Prostate gland (tissue), 2 donors: Measurements from ENCODE around the gene PDE6A. TPM values are rescaled to one million over a fixed set of nuclear protein-coding genes. Genes with fewer than 3 reads are reported as not detected.
A peak's percentile ranks its signal among the peaks of the same experiment; 100 is the strongest.

Source experiments
- DNase-seq: peaks from one replicate; pipeline ENCODE4 v3.0.0-alpha.2; 2019; ENCODE audit warnings: low spot score
- H3K27ac ChIP-seq, 2 donors: fragments of 200-600 bp; sonication (generic); 2 replicates each; pipeline ENCODE4 v1.5.1; 2017 to 2019
- H3K27me3 ChIP-seq: fragments of 200-600 bp; sonication (generic); replicated peaks from 2 replicates; pipeline ENCODE4 v1.5.1; 2019; ENCODE audit not compliant: insufficient read depth
- H3K36me3 ChIP-seq, 2 donors: fragments of 200-600 bp; sonication (generic); 1 replicate in 1 of 2; 2 replicates in 1 of 2; pipeline versions ENCODE4 v1.5.1 to v1.8.1; 2017 to 2019
- H3K4me1 ChIP-seq: fragments of 200-600 bp; sonication (generic); replicated peaks from 2 replicates; pipeline ENCODE4 v1.5.1; 2019
- H3K4me3 ChIP-seq, 2 donors: fragments of 200-600 bp; sonication (generic); 2 replicates each; pipeline ENCODE4 v1.5.1; 2017 to 2019
- H3K9me3 ChIP-seq: fragments of 200-600 bp; sonication (generic); 2 replicates; pipeline ENCODE4 v1.5.1; 2017
- POLR2A ChIP-seq: fragments of 450-650 bp; IDR thresholded peaks from one replicate; pipeline ENCODE4 v1.6.1; 2016; ENCODE audit warnings: antibody characterized with exemption, mild to moderate bottlenecking
- POLR2AphosphoS5 ChIP-seq: sonication (generic); formaldehyde crosslinking; IDR thresholded peaks from one replicate; pipeline ENCODE4 v1.6.1; 2017; ENCODE audit warnings: antibody characterized with exemption
- WGBS: methylation state at CpG from one replicate; pipeline ENCODE4 v1.1.5; 2018; 5-methylcytosine and 5-hydroxymethylcytosine counted together
- intact Hi-C: fragments of 100-400 bp; cut with DNase I; formaldehyde crosslinking; loops from one replicate; pipeline ENCODE4 v1.14.2; 2022
- total RNA-seq, 2 donors: library from RNA; depleted of rRNA; stranded (reverse); fragments of >200 nt; gene quantifications; one replicate each; pipeline ENCODE4 v1.1.0, GENCODE V29; 2016
- TF ChIP-seq, protein P1 (sequence below), 4 experiments: fragments of 200-600 bp in 2 of 4; fragments of 450-650 bp in 2 of 4; sonication (generic) in 2 of 4; IDR thresholded peaks; 1 replicate in 3 of 4; 2 replicates in 1 of 4; pipeline ENCODE4 v1.5.1; 2016 to 2019; ENCODE audit warnings: antibody characterized with exemption in 4 of 4, mild to moderate bottlenecking in 2 of 4, moderate library complexity in 2 of 4

Gene PDE6A
- total RNA-seq, 2 donors from 2014 or later, result 0.91 TPM; not detected in 1

DNA sequence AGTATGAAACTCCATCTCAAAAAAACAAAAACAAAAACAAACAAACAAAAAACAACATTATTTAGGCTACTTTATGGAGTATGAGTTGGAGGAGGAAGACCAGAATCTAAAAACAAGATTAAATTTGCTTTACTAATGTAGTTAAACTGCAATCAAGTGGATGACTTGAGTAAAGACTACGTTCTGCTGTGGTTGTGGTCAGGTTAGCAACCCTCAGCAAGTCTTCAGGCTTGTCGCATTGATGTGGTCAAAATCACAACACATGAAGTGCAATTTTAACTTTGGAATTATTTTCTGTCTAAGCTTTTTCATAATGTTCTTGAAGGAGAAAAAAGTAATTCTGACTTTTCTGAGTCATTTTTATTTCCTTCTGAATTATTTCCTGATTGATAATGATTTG, 43.1 kb downstream of the PDE6A start:
- intact Hi-C loops, result no loop called here
- no peak for DNase-seq
- Histone ChIP-seq H3K36me3 (no peaks in the 10 kb centered on the region), H3K27me3 (no peaks in the 10 kb centered on the region), H3K4me1 (no peaks in the 10 kb centered on the region), H3K4me3 (no peak overlapping the region), H3K9me3 (no peaks in the 10 kb centered on the region), H3K27ac (no peak overlapping the region)
- TF ChIP-seq POLR2AphosphoS5 (no peak), POLR2A (no peak)
- TF ChIP-seq, protein P1, sequence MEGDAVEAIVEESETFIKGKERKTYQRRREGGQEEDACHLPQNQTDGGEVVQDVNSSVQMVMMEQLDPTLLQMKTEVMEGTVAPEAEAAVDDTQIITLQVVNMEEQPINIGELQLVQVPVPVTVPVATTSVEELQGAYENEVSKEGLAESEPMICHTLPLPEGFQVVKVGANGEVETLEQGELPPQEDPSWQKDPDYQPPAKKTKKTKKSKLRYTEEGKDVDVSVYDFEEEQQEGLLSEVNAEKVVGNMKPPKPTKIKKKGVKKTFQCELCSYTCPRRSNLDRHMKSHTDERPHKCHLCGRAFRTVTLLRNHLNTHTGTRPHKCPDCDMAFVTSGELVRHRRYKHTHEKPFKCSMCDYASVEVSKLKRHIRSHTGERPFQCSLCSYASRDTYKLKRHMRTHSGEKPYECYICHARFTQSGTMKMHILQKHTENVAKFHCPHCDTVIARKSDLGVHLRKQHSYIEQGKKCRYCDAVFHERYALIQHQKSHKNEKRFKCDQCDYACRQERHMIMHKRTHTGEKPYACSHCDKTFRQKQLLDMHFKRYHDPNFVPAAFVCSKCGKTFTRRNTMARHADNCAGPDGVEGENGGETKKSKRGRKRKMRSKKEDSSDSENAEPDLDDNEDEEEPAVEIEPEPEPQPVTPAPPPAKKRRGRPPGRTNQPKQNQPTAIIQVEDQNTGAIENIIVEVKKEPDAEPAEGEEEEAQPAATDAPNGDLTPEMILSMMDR (IDR thresholded peaks at IDR 0.05), result no peak
- 90% methylated on average over 2 of the region's 2 CpGs for WGBS

DNA sequence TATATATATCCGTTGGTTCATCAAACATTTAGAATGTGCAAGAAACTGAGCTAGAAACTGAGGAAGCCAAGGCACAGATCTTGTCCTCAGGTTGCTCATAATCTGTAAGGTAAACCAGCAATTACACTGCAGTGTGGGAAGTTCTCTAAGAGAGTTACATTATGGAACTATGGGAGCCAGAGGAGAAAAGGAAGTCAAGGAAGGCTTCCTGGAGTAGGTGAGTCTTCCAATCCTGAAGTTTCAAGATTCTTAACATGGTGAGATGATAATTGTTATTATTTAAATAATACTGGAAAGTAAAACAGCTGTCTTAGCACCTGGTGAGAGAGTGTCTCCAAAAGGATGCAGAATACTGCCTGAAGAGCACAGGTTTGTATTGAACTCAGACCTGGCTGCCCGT, 44.2 kb downstream of the PDE6A start:
- H3K36me3 ChIP-seq, result no peaks in the 10 kb centered on the region
- H3K4me1 ChIP-seq, result no peaks in the 10 kb centered on the region
- H3K4me3 ChIP-seq, result no peak overlapping the region
- no peak overlapping the region for H3K27ac ChIP-seq
- intact Hi-C loops, result no loop called here
- no peaks in the 10 kb centered on the region for H3K9me3 ChIP-seq
- H3K27me3 ChIP-seq, result no peaks in the 10 kb centered on the region
- 46% methylated on average over 2 of the region's 2 CpGs for WGBS
- no peak for TF ChIP-seq POLR2AphosphoS5
- TF ChIP-seq, protein P1 (IDR thresholded peaks at IDR 0.05), result no peak
- no peak for TF ChIP-seq POLR2A
- no peak for DNase-seq

DNA sequence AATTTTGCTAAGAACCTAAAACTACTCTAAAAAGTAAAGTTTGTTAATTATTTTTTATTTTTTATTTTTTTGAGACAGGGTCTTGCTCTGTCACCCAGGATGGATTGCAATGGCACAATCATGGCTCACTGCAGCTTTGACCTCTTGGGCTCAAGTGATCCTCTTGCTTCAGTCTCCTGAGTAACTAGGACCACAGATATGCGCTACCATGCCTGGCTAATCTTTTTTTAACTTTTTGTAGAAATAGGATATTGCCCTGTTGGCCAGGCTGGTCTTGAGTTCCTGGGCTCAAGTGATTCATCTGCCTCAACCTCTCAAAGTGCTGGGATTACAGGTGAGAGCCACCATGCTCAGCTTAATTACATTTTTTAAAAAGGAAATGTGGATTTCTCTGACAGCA, 45.8 kb downstream of the PDE6A start:
- Histone ChIP-seq H3K4me3 (no peak overlapping the region), H3K27me3 (no peaks in the 10 kb centered on the region), H3K9me3 (no peaks in the 10 kb centered on the region), H3K36me3 (no peaks in the 10 kb centered on the region), H3K4me1 (no peaks in the 10 kb centered on the region), H3K27ac (no peak overlapping the region)
- no peak for DNase-seq
- intact Hi-C loops, result no loop called here
- TF ChIP-seq POLR2A (no peak), POLR2AphosphoS5 (no peak)
- TF ChIP-seq, protein P1 (IDR thresholded peaks at IDR 0.05), result no peak
- WGBS, result 100% methylated on average over 1 of the region's 1 CpG

DNA sequence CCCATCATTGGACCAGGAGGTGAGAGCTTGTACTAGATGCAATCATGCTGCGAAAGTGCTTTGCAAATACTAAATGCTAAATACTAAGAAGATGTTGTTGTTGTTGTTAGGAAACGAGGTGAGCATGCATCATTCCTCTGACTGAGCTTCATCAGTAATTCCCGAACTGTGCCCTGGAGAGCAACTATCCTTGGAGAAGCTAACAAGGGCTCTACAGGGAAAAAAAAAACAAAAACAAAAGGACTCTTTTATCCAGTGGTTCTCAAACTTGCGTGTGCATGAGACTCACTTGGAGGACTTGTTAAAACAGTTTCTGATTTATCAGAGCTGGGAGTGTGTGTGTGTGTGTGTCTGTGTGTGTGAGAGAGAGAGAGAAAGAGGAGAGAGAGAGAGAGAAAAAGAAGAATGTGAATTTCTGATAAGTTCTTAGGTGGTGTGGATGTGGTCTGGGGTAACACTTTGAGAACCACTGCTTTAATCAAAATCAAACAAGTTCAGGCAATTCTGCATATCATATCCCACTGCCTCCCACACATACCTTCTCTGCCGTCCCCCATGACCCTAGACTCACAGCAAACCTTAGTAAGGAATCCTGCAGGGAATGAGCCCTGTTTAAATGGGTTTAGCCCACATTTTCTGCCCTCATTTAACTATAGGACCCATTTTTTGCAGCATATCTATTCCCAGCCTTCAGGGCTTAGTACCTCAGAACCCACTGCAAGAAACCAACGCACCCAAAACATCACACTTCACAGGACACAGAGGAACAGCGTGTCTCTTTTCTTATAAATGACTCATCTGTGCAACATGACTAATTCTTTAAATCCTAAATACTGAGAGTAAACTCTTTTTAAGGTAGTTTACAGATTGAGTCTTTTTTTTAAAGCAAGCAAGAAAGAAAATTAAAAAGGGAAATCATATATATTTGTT, 48.9 kb downstream of the PDE6A start:
- Histone ChIP-seq H3K4me3 (no peak overlapping the region), H3K9me3 (no peaks in the 10 kb centered on the region), H3K36me3 (no peaks in the 10 kb centered on the region), H3K4me1 (no peaks in the 10 kb centered on the region), H3K27ac (no peak overlapping the region), H3K27me3 (no peaks in the 10 kb centered on the region)
- TF ChIP-seq POLR2AphosphoS5 (peak; percentile 10), POLR2A (peak; percentile 7)
- TF ChIP-seq, protein P1 (IDR thresholded peaks at IDR 0.05), result no peak
- intact Hi-C loops, result no loop called here
- WGBS, result 62% methylated on average over 7 of the region's 7 CpGs
- no peak for DNase-seq

- Histone ChIP-seq H3K27me3 (no peaks in the 10 kb centered on the region), H3K9me3 (no peaks in the 10 kb centered on the region), H3K4me1 (no peaks in the 10 kb centered on the region), H3K36me3 (no peaks in the 10 kb centered on the region), H3K4me3 (no peak overlapping the region), H3K27ac (no peak overlapping the region)
- TF ChIP-seq, protein P1 (IDR thresholded peaks at IDR 0.05), result no peak
- TF ChIP-seq POLR2A (no peak), POLR2AphosphoS5 (no peak)
- 94% methylated on average over 1 of the region's 1 CpG for WGBS
- no peak for DNase-seq
- intact Hi-C loops, result no loop called here
Measured at GRCh38 chr5:149894237-149894636, 50.4 kb downstream of the PDE6A start.
